Sigmoid colon (tissue), 7 donors: ENCODE data around the gene MRPS5. TPM values are rescaled to one million over a fixed set of nuclear protein-coding genes. Genes with fewer than 3 reads are reported as not detected.

ENCODE experiments used
- DNase-seq: peaks from one replicate; pipeline ENCODE4 v3.0.0-alpha.2; 2019
- H3K27ac ChIP-seq, 4 donors: fragments of 200-600 bp; sonication (generic); one replicate each; pipeline ENCODE4 v1.5.1; 2016 to 2019; ENCODE audit warnings: mild to moderate bottlenecking in 1 of 4
- H3K27me3 ChIP-seq, 3 donors: fragments of 200-600 bp; sonication (generic); one replicate each; pipeline ENCODE4 v1.5.1; 2019; ENCODE audit warnings: mild to moderate bottlenecking in 1 of 3
- H3K36me3 ChIP-seq, 4 donors: fragments of 200-600 bp; sonication (generic); one replicate each; pipeline ENCODE4 v1.5.1; 2016 to 2019
- H3K4me1 ChIP-seq, 4 donors: fragments of 200-600 bp; sonication (generic); one replicate each; pipeline ENCODE4 v1.5.1; 2017 to 2019
- H3K4me3 ChIP-seq, 4 donors: fragments of 200-600 bp; sonication (generic); one replicate each; pipeline ENCODE4 v1.5.1; 2017 to 2019; ENCODE audit warnings: mild to moderate bottlenecking in 2 of 4, moderate library complexity in 1 of 4
- H3K9me3 ChIP-seq, 4 donors: fragments of 200-600 bp in 3 of 4; sonication (generic) in 3 of 4; one replicate each; pipeline versions ENCODE4 v1.5.1 to v1.6.1; 2013 to 2019
- CTCF ChIP-seq, 4 experiments: fragments of 450-650 bp in 3 of 4; fragments of 200-600 bp in 1 of 4; IDR thresholded peaks; one replicate each; pipeline ENCODE4 v1.5.1; 2016 to 2019; ENCODE audit warnings: antibody characterized with exemption in 4 of 4, mild to moderate bottlenecking in 3 of 4, moderate library complexity in 2 of 4
- EP300 ChIP-seq, 4 donors: sonication (generic); formaldehyde crosslinking; IDR thresholded peaks; one replicate each; pipeline ENCODE4 v1.6.1; 2017; ENCODE audit warnings: antibody characterized with exemption in 4 of 4
- POLR2A ChIP-seq, 2 donors: fragments of 450-650 bp; IDR thresholded peaks; one replicate each; pipeline ENCODE4 v1.6.1; 2016; ENCODE audit warnings: antibody characterized with exemption in 2 of 2, mild to moderate bottlenecking in 2 of 2, moderate library complexity in 2 of 2
- POLR2AphosphoS5 ChIP-seq, 4 donors: sonication (generic); formaldehyde crosslinking; IDR thresholded peaks; one replicate each; pipeline ENCODE4 v1.6.1; 2017; ENCODE audit warnings: antibody characterized with exemption in 4 of 4
- WGBS, 2 donors: extraction: QIAGEN DNeasy Blood & Tissue Kit; methylation state at CpG; one replicate each; pipeline ENCODE4 v1.1.7; 2013; 5-methylcytosine and 5-hydroxymethylcytosine counted together
- intact Hi-C: fragments of 100-400 bp; cut with DNase I; formaldehyde crosslinking; loops from one replicate; pipeline ENCODE4 v1.15.1; 2023
- polyA plus RNA-seq, 3 donors: library from polyadenylated mRNA; stranded (reverse); fragments of 200-250 nt; gene quantifications; one replicate each; pipeline ENCODE4 v1.2.3, GENCODE V29; 2013
- total RNA-seq, 4 donors: library from RNA; depleted of rRNA; stranded (reverse); fragments of >200 nt; gene quantifications; one replicate each; pipeline ENCODE4 v1.1.0, GENCODE V29; 2016
- donor health status: healthy with polysubstance abuse.
- donor health status: Bipolar disorder and iron deficiency.
- donor health status: healthy.

Gene MRPS5
- total and polyA plus RNA-seq, 7 donors, result 43.5 to 78.3 (median 55.9) TPM

- H3K4me1 ChIP-seq, result no peaks in the 10 kb centered on the region
- intact Hi-C loops, result no loop called here
- no peaks in the 10 kb centered on the region for H3K36me3 ChIP-seq
- TF ChIP-seq POLR2AphosphoS5 (IDR thresholded peaks at IDR 0.05) (peak in 1 of 4 donors; percentile 34), EP300 (IDR thresholded peaks at IDR 0.05) (no peak)
- no peak overlapping the region for H3K4me3 ChIP-seq
- 84% methylated on average over 28 of the region's 28 CpGs for WGBS, 2 donors
- H3K27ac ChIP-seq, result peak overlapping the region; percentile 10 to 56 (median 32)
- peak; percentile 75 for DNase-seq
- peaks cover 0 to 16% (median 0%) of the 10 kb centered on the region in 3 donors for H3K27me3 ChIP-seq
- no peaks in the 10 kb centered on the region for H3K9me3 ChIP-seq
Observed at GRCh38 chr2:95057535-95058370, 63.9 kb downstream of the MRPS5 start.

GRCh38 chr2:95056461-95057459, 64.8 kb downstream of the MRPS5 start:
- H3K27me3 ChIP-seq, result peaks cover 0 to 16% (median 0%) of the 10 kb centered on the region in 3 donors
- peak overlapping the region; percentile 10 to 37 (median 30) for H3K27ac ChIP-seq
- intact Hi-C loops, result no loop called here
- H3K36me3 ChIP-seq, result no peaks in the 10 kb centered on the region
- no peak overlapping the region for H3K4me3 ChIP-seq
- H3K9me3 ChIP-seq, result no peaks in the 10 kb centered on the region
- peak; percentile 67 for DNase-seq
- H3K4me1 ChIP-seq, result no peaks in the 10 kb centered on the region
- 84 to 85% methylated on average over 15 of the region's 15 CpGs for WGBS, 2 donors
- peak in 2 of 4 donors; percentile 17 to 36 for TF ChIP-seq POLR2AphosphoS5 (IDR thresholded peaks at IDR 0.05)
- peak in 1 of 4 donors; percentile 26 for TF ChIP-seq EP300 (IDR thresholded peaks at IDR 0.05)
- no peak for TF ChIP-seq POLR2A (IDR thresholded peaks at IDR 0.05)

GRCh38 chr2:95056044-95056443, 65.6 kb downstream of the MRPS5 start:
- H3K36me3 ChIP-seq, result no peaks in the 10 kb centered on the region
- no peaks in the 10 kb centered on the region for H3K4me1 ChIP-seq
- H3K4me3 ChIP-seq, result no peak overlapping the region
- intact Hi-C loops, result no loop called here
- peak overlapping the region in 2 of 4 donors; percentile 8 to 23 for H3K27ac ChIP-seq
- peaks cover 0 to 16% (median 0%) of the 10 kb centered on the region in 3 donors for H3K27me3 ChIP-seq
- no peak for TF ChIP-seq POLR2A (IDR thresholded peaks at IDR 0.05)
- TF ChIP-seq EP300 (IDR thresholded peaks at IDR 0.05), result no peak
- no peak for TF ChIP-seq POLR2AphosphoS5 (IDR thresholded peaks at IDR 0.05)
- no peak for TF ChIP-seq CTCF (IDR thresholded peaks at IDR 0.05)
- no peaks in the 10 kb centered on the region for H3K9me3 ChIP-seq
- 79 to 85% methylated on average over 8 of the region's 8 CpGs for WGBS, 2 donors
- DNase-seq, result no peak

GRCh38 chr2:95055262-95055661, 66.3 kb downstream of the MRPS5 start:
- H3K27ac ChIP-seq, result no peak overlapping the region
- H3K4me1 ChIP-seq, result no peaks in the 10 kb centered on the region
- 69 to 70% methylated on average over 3 of the region's 3 CpGs for WGBS, 2 donors
- TF ChIP-seq POLR2A (IDR thresholded peaks at IDR 0.05), result no peak
- TF ChIP-seq CTCF (IDR thresholded peaks at IDR 0.05), result no peak
- no peak for TF ChIP-seq POLR2AphosphoS5 (IDR thresholded peaks at IDR 0.05)
- TF ChIP-seq EP300 (IDR thresholded peaks at IDR 0.05), result no peak
- no peak overlapping the region for H3K4me3 ChIP-seq
- no peaks in the 10 kb centered on the region for H3K36me3 ChIP-seq
- no peak for DNase-seq
- H3K9me3 ChIP-seq, result no peaks in the 10 kb centered on the region
- H3K27me3 ChIP-seq, result peaks cover 0 to 16% (median 0%) of the 10 kb centered on the region in 3 donors
- intact Hi-C loops, result no loop called here

GRCh38 chr2:95054016-95054415, 67.6 kb downstream of the MRPS5 start:
- intact Hi-C loops, result no loop called here
- 53 to 73% methylated on average over 5 of the region's 5 CpGs for WGBS, 2 donors
- peak; percentile 43 for DNase-seq
- Histone ChIP-seq H3K27ac (no peak overlapping the region), H3K4me3 (no peak overlapping the region), H3K27me3 (peaks cover 0 to 16% (median 0%) of the 10 kb centered on the region in 3 donors), H3K36me3 (no peaks in the 10 kb centered on the region), H3K9me3 (no peaks in the 10 kb centered on the region), H3K4me1 (no peaks in the 10 kb centered on the region)
- TF ChIP-seq EP300 (IDR thresholded peaks at IDR 0.05) (no peak), POLR2A (IDR thresholded peaks at IDR 0.05) (no peak), POLR2AphosphoS5 (IDR thresholded peaks at IDR 0.05) (no peak), CTCF (IDR thresholded peaks at IDR 0.05) (no peak)
